Adipocyte (in vitro differentiated cells): ENCODE results near the gene OTOR.

Experiments used
- DNase-seq: peaks from one replicate; pipeline ENCODE4 v3.0.0-alpha.2; 2015; ENCODE audit warnings: low read depth
- H3K27me3 ChIP-seq: replicated peaks from 2 replicates; pipeline ENCODE4 v1.7.0; 2013; ENCODE audit warnings: mild to moderate bottlenecking, low read length, moderate library complexity; ENCODE audit not compliant: control insufficient read depth, insufficient read depth
- H3K36me3 ChIP-seq: 2 replicates; pipeline ENCODE4 v1.7.0; 2013; ENCODE audit warnings: low read length, mild to moderate bottlenecking, moderate library complexity; ENCODE audit not compliant: control insufficient read depth, insufficient read depth, severe bottlenecking
- H3K4me1 ChIP-seq: 2 replicates; pipeline ENCODE4 v1.7.0; 2013; ENCODE audit warnings: mild to moderate bottlenecking, low read length, moderate library complexity; ENCODE audit not compliant: control insufficient read depth, insufficient read depth
- H3K4me3 ChIP-seq: 2 replicates; pipeline ENCODE4 v1.7.0; 2013; ENCODE audit warnings: mild to moderate bottlenecking, low read length, moderate library complexity
- H3K9ac ChIP-seq: 2 replicates; pipeline ENCODE4 v1.7.0; 2013; ENCODE audit warnings: mild to moderate bottlenecking, low read length, moderate library complexity
- H3K9me3 ChIP-seq: 2 replicates; pipeline ENCODE4 v1.7.0; 2013; ENCODE audit warnings: mild to moderate bottlenecking, low read length, moderate library complexity; ENCODE audit not compliant: control insufficient read depth

OTOR gene

DNA sequence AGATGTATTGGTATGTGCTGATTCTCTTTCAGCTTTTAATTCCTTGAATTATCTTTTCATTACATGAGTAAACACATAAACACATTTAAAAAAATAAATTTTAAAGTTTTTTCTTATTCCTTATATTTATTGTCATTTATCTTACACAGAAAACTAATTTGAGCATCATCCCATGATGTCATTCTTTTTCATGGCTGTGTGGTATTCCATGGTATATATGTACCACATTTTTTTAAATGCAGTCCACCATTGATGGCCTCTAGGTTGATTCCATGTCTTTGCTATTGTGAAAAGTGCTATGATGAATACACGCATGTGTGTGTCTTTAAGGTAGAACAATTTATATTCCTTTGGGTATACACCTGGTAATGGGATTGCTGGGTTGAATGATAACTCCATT, 33.3 kb downstream of the OTOR start:
- Histone ChIP-seq H3K4me3 (no peak overlapping the region), H3K9ac (no peak overlapping the region), H3K4me1 (no peaks in the 10 kb centered on the region), H3K36me3 (no peaks in the 10 kb centered on the region), H3K9me3 (peaks cover 4% of the 10 kb centered on the region), H3K27me3 (no peaks in the 10 kb centered on the region)
- DNase-seq = no peak

DNA sequence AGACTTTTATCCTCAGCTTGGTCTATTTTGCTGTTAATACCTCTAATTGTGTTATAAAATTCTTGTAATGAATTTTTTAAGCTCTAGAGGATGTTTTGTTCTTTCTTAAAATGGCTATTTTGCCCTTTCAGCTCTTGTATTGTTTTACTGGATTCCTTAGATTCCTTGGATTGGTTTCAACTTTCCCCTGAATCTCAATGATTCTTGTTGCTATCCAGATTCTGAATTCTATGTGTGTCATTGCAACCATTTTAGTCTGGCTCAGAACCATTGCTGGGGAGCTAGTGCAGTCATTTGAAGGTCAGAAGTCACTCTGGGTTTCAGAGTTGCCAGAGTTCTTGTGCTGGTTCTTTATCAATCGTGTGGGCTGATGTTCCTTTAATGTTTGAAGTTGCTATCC, 37.1 kb downstream of the OTOR start:
- Histone ChIP-seq H3K4me3 (no peak overlapping the region), H3K36me3 (no peaks in the 10 kb centered on the region), H3K9me3 (peaks cover 4% of the 10 kb centered on the region), H3K4me1 (no peaks in the 10 kb centered on the region), H3K27me3 (no peaks in the 10 kb centered on the region), H3K9ac (no peak overlapping the region)
- peak; percentile 73 for DNase-seq
